ENCODE measurements around the gene ELOVL1. TPM values are rescaled to one million over a fixed set of nuclear protein-coding genes. Genes with fewer than 3 reads are reported as not detected.
A peak's percentile ranks its signal among the peaks of the same experiment; 100 is the strongest.

The ELOVL1 gene
- total and polyA plus RNA-seq, 8 donors = 64.9 to 144 (median 80.8) TPM

DNA sequence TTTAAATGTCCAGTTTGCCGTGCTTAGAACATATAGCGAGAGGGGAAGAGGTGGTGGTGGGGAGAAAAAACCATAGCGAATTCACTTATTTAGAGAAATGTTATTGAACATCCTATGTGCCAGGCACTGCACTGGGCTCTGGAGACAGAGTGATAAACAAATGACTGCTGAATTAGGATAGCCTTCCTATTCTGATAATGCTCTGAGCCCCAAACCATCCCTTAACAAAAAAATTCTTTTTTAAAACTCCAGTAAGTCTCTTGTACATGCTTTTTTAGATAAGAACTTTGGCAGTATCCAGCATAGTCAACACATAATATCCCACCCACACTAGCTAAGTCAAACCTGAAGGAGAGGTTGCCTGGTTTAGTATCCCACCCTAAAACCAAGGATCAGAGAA, 30.4 kb upstream of the ELOVL1 start:
- no peak overlapping the region for H3K27ac ChIP-seq
- TF ChIP-seq, protein P1, sequence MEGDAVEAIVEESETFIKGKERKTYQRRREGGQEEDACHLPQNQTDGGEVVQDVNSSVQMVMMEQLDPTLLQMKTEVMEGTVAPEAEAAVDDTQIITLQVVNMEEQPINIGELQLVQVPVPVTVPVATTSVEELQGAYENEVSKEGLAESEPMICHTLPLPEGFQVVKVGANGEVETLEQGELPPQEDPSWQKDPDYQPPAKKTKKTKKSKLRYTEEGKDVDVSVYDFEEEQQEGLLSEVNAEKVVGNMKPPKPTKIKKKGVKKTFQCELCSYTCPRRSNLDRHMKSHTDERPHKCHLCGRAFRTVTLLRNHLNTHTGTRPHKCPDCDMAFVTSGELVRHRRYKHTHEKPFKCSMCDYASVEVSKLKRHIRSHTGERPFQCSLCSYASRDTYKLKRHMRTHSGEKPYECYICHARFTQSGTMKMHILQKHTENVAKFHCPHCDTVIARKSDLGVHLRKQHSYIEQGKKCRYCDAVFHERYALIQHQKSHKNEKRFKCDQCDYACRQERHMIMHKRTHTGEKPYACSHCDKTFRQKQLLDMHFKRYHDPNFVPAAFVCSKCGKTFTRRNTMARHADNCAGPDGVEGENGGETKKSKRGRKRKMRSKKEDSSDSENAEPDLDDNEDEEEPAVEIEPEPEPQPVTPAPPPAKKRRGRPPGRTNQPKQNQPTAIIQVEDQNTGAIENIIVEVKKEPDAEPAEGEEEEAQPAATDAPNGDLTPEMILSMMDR (IDR thresholded peaks at IDR 0.05) = no peak
- no peaks in the 10 kb centered on the region for H3K4me1 ChIP-seq
- H3K4me3 ChIP-seq = no peak overlapping the region
- no peak for ATAC-seq
- DNase-seq = no peak
- H3K27me3 ChIP-seq = no peaks in the 10 kb centered on the region
- peaks cover 0 to 15% of the 10 kb centered on the region in 2 donors for H3K36me3 ChIP-seq
- intact Hi-C loops (cut with DNase I) = no loop called here
- H3K9me3 ChIP-seq = no peaks in the 10 kb centered on the region

DNA sequence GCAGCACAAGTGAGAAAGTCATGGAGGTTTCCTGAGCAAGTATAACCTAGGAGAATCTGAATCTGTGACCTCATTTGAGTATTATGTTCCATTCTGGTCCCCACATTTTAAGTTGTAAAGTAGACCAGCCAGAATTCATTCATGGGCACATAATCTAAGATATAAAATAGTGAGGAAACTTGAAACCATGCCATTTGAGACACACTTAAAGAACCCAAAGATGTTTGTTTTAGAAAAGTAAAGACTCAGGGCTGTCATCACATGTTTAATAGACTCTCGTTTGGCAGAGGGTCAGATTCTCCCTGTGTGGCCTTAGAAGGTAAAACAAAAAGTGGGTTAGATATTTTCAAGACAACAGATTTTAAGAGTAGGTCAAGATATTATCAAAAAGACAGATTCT, 28.2 kb upstream of the ELOVL1 start:
- intact Hi-C loops (cut with DNase I) = no loop called here
- H3K4me3 ChIP-seq = no peak overlapping the region
- TF ChIP-seq, protein P1 (IDR thresholded peaks at IDR 0.05) = no peak
- no peaks in the 10 kb centered on the region for H3K9me3 ChIP-seq
- no peaks in the 10 kb centered on the region for H3K27me3 ChIP-seq
- H3K36me3 ChIP-seq = peaks cover 0 to 9% of the 10 kb centered on the region in 2 donors
- no peak overlapping the region for H3K27ac ChIP-seq
- ATAC-seq = peak; percentile 41
- no peak for DNase-seq
- peaks cover 0 to 3% of the 10 kb centered on the region in 2 donors for H3K4me1 ChIP-seq

DNA sequence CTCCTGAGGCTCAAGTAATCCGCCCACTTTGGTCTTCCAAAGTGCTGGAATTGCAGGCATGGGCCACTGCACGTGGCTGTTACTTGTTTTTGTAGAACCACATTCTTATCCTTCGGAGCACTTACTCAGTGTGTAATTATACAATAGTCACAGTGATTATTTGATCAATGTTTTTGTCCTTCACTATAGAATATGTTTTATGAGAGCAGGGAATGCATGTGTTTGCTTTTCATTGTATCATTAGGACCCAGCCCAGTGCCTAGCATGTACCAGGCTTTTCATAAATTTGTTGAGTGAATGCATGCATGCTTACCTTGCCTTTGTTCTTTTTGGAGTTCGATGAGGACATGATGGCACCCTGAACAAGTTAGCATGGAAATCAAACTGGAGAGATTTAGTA, 27.7 kb upstream of the ELOVL1 start:
- Histone ChIP-seq H3K4me1 (peaks cover 2 to 8% of the 10 kb centered on the region in 2 donors), H3K27me3 (no peaks in the 10 kb centered on the region), H3K27ac (no peak overlapping the region), H3K36me3 (peaks cover 0 to 9% of the 10 kb centered on the region in 2 donors), H3K9me3 (no peaks in the 10 kb centered on the region), H3K4me3 (no peak overlapping the region)
- intact Hi-C loops (cut with DNase I) = no loop called here
- no peak for ATAC-seq
- TF ChIP-seq, protein P1 (IDR thresholded peaks at IDR 0.05) = no peak
- no peak for DNase-seq

DNA sequence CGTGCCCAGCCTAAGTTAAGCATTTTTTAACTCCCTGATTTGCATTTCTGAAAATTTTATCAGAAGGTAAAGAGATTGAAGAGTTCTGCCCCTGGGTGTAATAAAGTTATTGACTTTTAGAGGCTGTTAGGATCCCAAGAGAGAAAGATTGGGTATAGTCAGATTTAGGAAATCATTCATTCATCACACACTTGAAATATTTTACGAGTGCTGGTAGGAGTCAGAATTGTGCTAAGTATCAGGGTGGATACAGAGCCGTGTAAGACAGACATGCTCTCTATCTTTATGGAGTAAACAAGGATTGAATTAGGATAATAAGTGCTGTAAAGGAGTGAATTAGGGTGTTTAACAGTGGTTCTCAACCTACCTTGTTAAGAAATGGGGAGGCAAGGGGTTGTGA, 24.9 kb upstream of the ELOVL1 start:
- DNase-seq (no peak), ATAC-seq (no peak)
- no peaks in the 10 kb centered on the region for H3K9me3 ChIP-seq
- TF ChIP-seq, protein P1 (IDR thresholded peaks at IDR 0.05) = no peak
- peaks cover 14 to 28% of the 10 kb centered on the region in 2 donors for H3K4me1 ChIP-seq
- peaks cover 0 to 12% of the 10 kb centered on the region in 2 donors for H3K36me3 ChIP-seq
- H3K27ac ChIP-seq = no peak overlapping the region
- H3K27me3 ChIP-seq = no peaks in the 10 kb centered on the region
- no peak overlapping the region for H3K4me3 ChIP-seq
- intact Hi-C loops (cut with DNase I) = no loop called here

DNA sequence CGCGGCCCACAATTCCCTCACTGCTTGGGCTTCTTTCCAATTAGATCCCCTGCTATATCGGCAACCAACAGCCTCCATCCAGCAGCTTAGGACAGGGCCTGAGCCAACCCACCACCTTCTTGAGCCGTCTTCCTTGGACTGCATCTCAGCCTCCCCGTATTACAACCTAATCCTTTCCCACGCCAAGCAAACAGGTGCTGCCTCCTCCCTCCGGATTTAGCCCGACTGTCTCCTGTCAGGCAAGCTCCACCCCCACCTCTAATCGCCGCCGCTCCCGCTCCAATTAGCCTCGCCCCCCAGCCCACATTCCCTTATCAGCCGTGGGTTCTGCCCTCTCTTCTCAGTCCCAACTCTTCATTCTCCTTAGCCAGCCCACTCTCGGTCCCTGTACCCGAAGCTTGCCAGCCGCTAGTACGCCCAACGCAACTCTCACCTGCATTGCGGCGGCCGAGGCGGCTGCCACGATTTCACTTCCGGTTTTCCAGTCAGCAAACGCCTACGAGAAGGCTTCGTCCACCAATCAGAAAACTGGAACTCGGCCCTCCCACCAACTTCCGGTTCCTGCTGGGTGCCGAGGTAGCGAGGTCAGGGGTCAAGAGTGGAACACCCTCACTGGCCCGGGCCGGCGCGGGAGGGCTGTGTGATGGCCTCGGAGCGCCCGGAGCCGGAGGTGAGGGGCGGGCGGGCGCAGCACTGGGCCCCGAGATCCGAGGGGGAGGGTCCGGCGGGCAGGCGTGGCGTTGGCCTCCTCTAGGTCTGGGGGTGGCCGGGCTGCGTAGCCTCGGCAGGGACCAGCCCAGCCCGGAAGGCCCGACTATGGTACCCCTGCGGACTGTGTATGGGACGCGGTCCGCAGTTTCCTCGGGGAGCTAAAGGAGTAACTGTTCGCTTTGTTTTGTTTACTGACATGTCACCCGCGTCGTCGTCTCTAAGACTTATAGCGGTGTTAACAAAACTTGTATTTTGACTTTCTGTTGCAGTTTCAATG, 21.8 kb upstream of the ELOVL1 start, which contains the start of the genes MED8 and SZT2:
Gene MED8 (minus strand): TSS at position 475 of the 988 bp plus-strand sequence. CDS start 36 bp downstream, at position 439.
Gene SZT2 (plus strand): TSS at position 574 of the 988 bp plus-strand sequence. CDS start 70 bp downstream, at position 644.
- peak within 1 kb of the TSS; percentile 78 to 81 for H3K27ac ChIP-seq
- DNase-seq (peak; percentile 94 to 96 (median 95)), ATAC-seq (peak; percentile 99)
- H3K4me3 ChIP-seq = peak within 1 kb of the TSS; percentile 78 to 89
- TF ChIP-seq, protein P1 (IDR thresholded peaks at IDR 0.05) = no peak
- no peaks in the 10 kb centered on the region for H3K27me3 ChIP-seq
- H3K36me3 ChIP-seq = peaks cover 16 to 33% of the 10 kb centered on the region in 2 donors
- intact Hi-C loops (cut with DNase I) = loop anchor here in 1 of 2 donors (10.0 kb wide), 1 partner anchor 155 kb away; no protein-coding TSS in a partner anchor
- peaks cover 14 to 37% of the 10 kb centered on the region in 2 donors for H3K4me1 ChIP-seq
- H3K9me3 ChIP-seq = no peaks in the 10 kb centered on the region
